ENCODE data around the gene WDR70.
"Not testable (repeated sequence)": the region's sequence is repeated elsewhere in the genome, so short reads cannot be mapped to it uniquely, and the experiment has no call there.

WDR70 gene

GRCh38 chr5:37685816-37686215 lies 306.7 kb downstream of the WDR70 start:
- DNase-seq (ENCODE audit: low read depth): no peak

GRCh38 chr5:37688925-37689324 lies 309.8 kb downstream of the WDR70 start:
- DNase-seq (ENCODE audit: low read depth): not testable (repeated sequence)

- not testable (repeated sequence) for DNase-seq (ENCODE audit: low read depth)
These were observed 315.2 kb downstream of the WDR70 start for GRCh38 chr5:37694333-37694732.

- DNase-seq (ENCODE audit: low read depth): no peak
These were observed 315.7 kb downstream of the WDR70 start for GRCh38 chr5:37694867-37695266.

GRCh38 chr5:37695647-37696046 lies 316.5 kb downstream of the WDR70 start:
- no peak for DNase-seq (ENCODE audit: low read depth)

GRCh38 chr5:37696190-37697021 lies 317.3 kb downstream of the WDR70 start:
- DNase-seq (ENCODE audit: low read depth): no peak

- DNase-seq (ENCODE audit: low read depth): no peak
These were observed 322.8 kb downstream of the WDR70 start for GRCh38 chr5:37701868-37702267.

GRCh38 chr5:37703841-37704241 lies 324.7 kb downstream of the WDR70 start:
- DNase-seq (ENCODE audit: low read depth): no peak

GRCh38 chr5:37704406-37704805 lies 325.3 kb downstream of the WDR70 start:
- DNase-seq (ENCODE audit: low read depth): no peak

GRCh38 chr5:37709020-37709419 lies 329.9 kb downstream of the WDR70 start:
- DNase-seq (ENCODE audit: low read depth): no peak

GRCh38 chr5:37710965-37711364 lies 331.8 kb downstream of the WDR70 start:
- no peak for DNase-seq (ENCODE audit: low read depth)

GRCh38 chr5:37712750-37713149 lies 333.6 kb downstream of the WDR70 start:
- no peak for DNase-seq (ENCODE audit: low read depth)

- no peak for DNase-seq (ENCODE audit: low read depth)
These were observed 335.6 kb downstream of the WDR70 start for GRCh38 chr5:37714756-37715155.

- no peak for DNase-seq (ENCODE audit: low read depth)
These were observed 336.2 kb downstream of the WDR70 start for GRCh38 chr5:37715361-37715760.

GRCh38 chr5:37715992-37716391 lies 336.9 kb downstream of the WDR70 start:
- no peak for DNase-seq (ENCODE audit: low read depth)

- no peak for DNase-seq (ENCODE audit: low read depth)
These were observed 337.3 kb downstream of the WDR70 start for GRCh38 chr5:37716405-37716804.

GRCh38 chr5:37717276-37717612 lies 338.1 kb downstream of the WDR70 start:
- DNase-seq (ENCODE audit: low read depth): no peak

GRCh38 chr5:37717613-37718431 lies 338.7 kb downstream of the WDR70 start:
- no peak for DNase-seq (ENCODE audit: low read depth)

GRCh38 chr5:37720550-37720952 lies 341.4 kb downstream of the WDR70 start:
- no peak for DNase-seq (ENCODE audit: low read depth)

- no peak for DNase-seq (ENCODE audit: low read depth)
These were observed 342.3 kb downstream of the WDR70 start for GRCh38 chr5:37721447-37721871.

GRCh38 chr5:37722236-37723161 lies 343.4 kb downstream of the WDR70 start:
- no peak for DNase-seq (ENCODE audit: low read depth)
